HG03432 (cell line): ENCODE measurements around the gene HID1.
"Not testable (repeated sequence)": the region's sequence is repeated elsewhere in the genome, so short reads cannot be mapped to it uniquely, and the experiment has no call there.

Source experiments
- ATAC-seq: cut with Tn5 transposase; IDR thresholded peaks from one replicate; pipeline ENCODE4 v1.9.1; 2021; ENCODE audit warnings: mild to moderate bottlenecking, moderate library complexity; ENCODE audit not compliant: unreplicated experiment

Gene HID1

GRCh38 chr17:75001915-75002843 lies 29.6 kb upstream of the HID1 start:
- no peak for ATAC-seq

- ATAC-seq, result no peak
Measured at GRCh38 chr17:74999523-74999922, 27.0 kb upstream of the HID1 start.

- ATAC-seq, result no peak
Measured at GRCh38 chr17:74998783-74999182, 26.2 kb upstream of the HID1 start.

- ATAC-seq, result no peak
Measured at GRCh38 chr17:74995847-74996246, 23.3 kb upstream of the HID1 start.

- ATAC-seq, result no peak
Measured at GRCh38 chr17:74994440-74994839, 21.9 kb upstream of the HID1 start.

- ATAC-seq, result no peak
Measured at GRCh38 chr17:74992223-74992622, 19.7 kb upstream of the HID1 start.

GRCh38 chr17:74990581-74991105 lies 18.1 kb upstream of the HID1 start:
- no peak for ATAC-seq

- ATAC-seq, result peak; percentile 32
Measured at GRCh38 chr17:74987909-74988711, 15.6 kb upstream of the HID1 start.

- ATAC-seq, result peak; percentile 93
Measured at GRCh38 chr17:74987418-74987908, 14.9 kb upstream of the HID1 start, which contains the start of gene CDR2L. CDR2L (plus strand) TSS chr17:74987632; CDS start chr17:74988044, 412 bp downstream.

GRCh38 chr17:74986206-74986576 lies 13.6 kb upstream of the HID1 start:
- no peak for ATAC-seq

- not testable (repeated sequence) for ATAC-seq
Measured at GRCh38 chr17:74982663-74983313, 10.2 kb upstream of the HID1 start.

GRCh38 chr17:74981979-74982662 lies 9.6 kb upstream of the HID1 start:
- ATAC-seq, result no peak

GRCh38 chr17:74981318-74981978 lies 8.9 kb upstream of the HID1 start:
- ATAC-seq, result no peak

GRCh38 chr17:74979408-74980146 lies 7.0 kb upstream of the HID1 start:
- no peak for ATAC-seq

GRCh38 chr17:74978240-74978639 lies 5.7 kb upstream of the HID1 start:
- ATAC-seq, result no peak

GRCh38 chr17:74977802-74978201 lies 5.2 kb upstream of the HID1 start:
- ATAC-seq, result no peak

- no peak for ATAC-seq
Measured at GRCh38 chr17:74975943-74976342, 3.4 kb upstream of the HID1 start.

GRCh38 chr17:74972973-74973328 lies 392 bp upstream of the HID1 start:
- no peak for ATAC-seq

- ATAC-seq, result no peak
Measured at GRCh38 chr17:74971842-74972106, 785 bp downstream of the HID1 start.
